Measurements from ENCODE around the gene STAT3. TPM values are rescaled to one million over a fixed set of nuclear protein-coding genes. Genes with fewer than 3 reads are reported as not detected.
A peak's percentile ranks its signal among the peaks of the same experiment; 100 is the strongest.

Gene STAT3
- total RNA-seq, 1 donor = 206 TPM

GRCh38 chr17:42270596-42270995, 117.6 kb downstream of the STAT3 start:
- no peak overlapping the region for H3K27ac ChIP-seq (ENCODE audit: low read depth, low read length)
- no peak overlapping the region for H3K4me2 ChIP-seq (ENCODE audit: insufficient read depth, low read length)
- peaks cover 28% of the 10 kb centered on the region for H4K20me1 ChIP-seq (ENCODE audit: insufficient read depth, low read length)
- peaks cover 12% of the 10 kb centered on the region for H3K4me1 ChIP-seq (ENCODE audit: insufficient read depth, low read length)
- DNase-seq (ENCODE audit: insufficient read length, low spot score, missing footprints) = no peak
- TF ChIP-seq CTCF (IDR thresholded peaks at IDR 0.05; ENCODE audit: extremely low read depth, low read depth, low read length) = no peak
- no peak overlapping the region for H3K4me3 ChIP-seq (ENCODE audit: insufficient read depth, low read length)
- peaks cover 71% of the 10 kb centered on the region for H3K79me2 ChIP-seq (ENCODE audit: insufficient read depth, low read length)
- H3K36me3 ChIP-seq (ENCODE audit: insufficient read depth, low read length) = no peaks in the 10 kb centered on the region
- H3K9me3 ChIP-seq (ENCODE audit: low read depth, low read length) = no peaks in the 10 kb centered on the region
- H3K27me3 ChIP-seq (ENCODE audit: insufficient read depth, low read length) = no peaks in the 10 kb centered on the region
- H2AFZ ChIP-seq (ENCODE audit: low read length) = no peak overlapping the region

GRCh38 chr17:42270170-42270535, 118.1 kb downstream of the STAT3 start:
- no peak for TF ChIP-seq CTCF (IDR thresholded peaks at IDR 0.05; ENCODE audit: extremely low read depth, low read depth, low read length)
- no peak for DNase-seq (ENCODE audit: insufficient read length, low spot score, missing footprints)
- H3K9me3 ChIP-seq (ENCODE audit: low read depth, low read length) = no peaks in the 10 kb centered on the region
- H3K4me1 ChIP-seq (ENCODE audit: insufficient read depth, low read length) = peaks cover 12% of the 10 kb centered on the region
- no peak overlapping the region for H3K4me2 ChIP-seq (ENCODE audit: insufficient read depth, low read length)
- peaks cover 70% of the 10 kb centered on the region for H3K79me2 ChIP-seq (ENCODE audit: insufficient read depth, low read length)
- H3K36me3 ChIP-seq (ENCODE audit: insufficient read depth, low read length) = no peaks in the 10 kb centered on the region
- H4K20me1 ChIP-seq (ENCODE audit: insufficient read depth, low read length) = peaks cover 28% of the 10 kb centered on the region
- no peak overlapping the region for H2AFZ ChIP-seq (ENCODE audit: low read length)
- no peak overlapping the region for H3K4me3 ChIP-seq (ENCODE audit: insufficient read depth, low read length)
- no peaks in the 10 kb centered on the region for H3K27me3 ChIP-seq (ENCODE audit: insufficient read depth, low read length)
- H3K27ac ChIP-seq (ENCODE audit: low read depth, low read length) = no peak overlapping the region

GRCh38 chr17:42268236-42268635, 120.0 kb downstream of the STAT3 start:
- Histone ChIP-seq H3K4me1 (ENCODE audit: insufficient read depth, low read length) (peaks cover 6% of the 10 kb centered on the region), H3K4me3 (ENCODE audit: insufficient read depth, low read length) (no peak overlapping the region), H3K36me3 (ENCODE audit: insufficient read depth, low read length) (no peaks in the 10 kb centered on the region), H3K27me3 (ENCODE audit: insufficient read depth, low read length) (no peaks in the 10 kb centered on the region), H2AFZ (ENCODE audit: low read length) (no peak overlapping the region), H3K27ac (ENCODE audit: low read depth, low read length) (peak overlapping the region; percentile 1), H3K9me3 (ENCODE audit: low read depth, low read length) (no peaks in the 10 kb centered on the region), H3K4me2 (ENCODE audit: insufficient read depth, low read length) (no peak overlapping the region), H4K20me1 (ENCODE audit: insufficient read depth, low read length) (peaks cover 9% of the 10 kb centered on the region), H3K79me2 (ENCODE audit: insufficient read depth, low read length) (peaks cover 55% of the 10 kb centered on the region)
- DNase-seq (ENCODE audit: insufficient read length, low spot score, missing footprints) = no peak
- TF ChIP-seq CTCF (IDR thresholded peaks at IDR 0.05; ENCODE audit: extremely low read depth, low read depth, low read length) = no peak

- TF ChIP-seq CTCF (IDR thresholded peaks at IDR 0.05; ENCODE audit: extremely low read depth, low read depth, low read length) = no peak
- H3K79me2 ChIP-seq (ENCODE audit: insufficient read depth, low read length) = peaks cover 49% of the 10 kb centered on the region
- H3K4me2 ChIP-seq (ENCODE audit: insufficient read depth, low read length) = no peak overlapping the region
- H3K36me3 ChIP-seq (ENCODE audit: insufficient read depth, low read length) = no peaks in the 10 kb centered on the region
- H2AFZ ChIP-seq (ENCODE audit: low read length) = no peak overlapping the region
- peak; percentile 47 for DNase-seq (ENCODE audit: insufficient read length, low spot score, missing footprints)
- H3K27ac ChIP-seq (ENCODE audit: low read depth, low read length) = peak overlapping the region; percentile 85
- H4K20me1 ChIP-seq (ENCODE audit: insufficient read depth, low read length) = peaks cover 7% of the 10 kb centered on the region
- H3K4me1 ChIP-seq (ENCODE audit: insufficient read depth, low read length) = peaks cover 6% of the 10 kb centered on the region
- H3K4me3 ChIP-seq (ENCODE audit: insufficient read depth, low read length) = no peak overlapping the region
- no peaks in the 10 kb centered on the region for H3K9me3 ChIP-seq (ENCODE audit: low read depth, low read length)
- H3K27me3 ChIP-seq (ENCODE audit: insufficient read depth, low read length) = no peaks in the 10 kb centered on the region
These were observed 121.1 kb downstream of the STAT3 start for GRCh38 chr17:42266918-42267766.

All from osteoblast (primary cell).